IMR-90 (cell line): Measurements from ENCODE around the gene POMZP3. TPM values are rescaled to one million over a fixed set of nuclear protein-coding genes. Genes with fewer than 3 reads are reported as not detected.
"Not testable (repeated sequence)": the region's sequence is repeated elsewhere in the genome, so short reads cannot be mapped to it uniquely, and the experiment has no call there.

Source experiments
- ATAC-seq: fragments of 200-7000 bp; cut with Tn5 transposase; 2 replicates; pipeline ENCODE4 v1.9.1; 2020; ENCODE audit warnings: low read depth, mild to moderate bottlenecking, moderate library complexity
- BruUV-seq: library from RNA; stranded (reverse); fragments of 400-500 nt; replicated peaks from 2 replicates; lab custom pipeline; 2021; lab: Mats Ljungman, UMichigan
- CTCF ChIA-PET: fragments of 300-600 bp; formaldehyde crosslinking; extraction: SDS; loops from one replicate; lab custom pipeline; 2021; ENCODE audit warnings: antibody characterized with exemption; lab: Yijun Ruan, JAX
- POLR2A ChIA-PET: fragments of 300-600 bp; sonication (Branson Sonifier 250); formaldehyde crosslinking; loops from one replicate; lab custom pipeline; 2022; ENCODE audit warnings: antibody characterized with exemption; ENCODE audit not compliant: unreplicated experiment; lab: Charles Lee
- DNase-seq: peaks from one replicate; pipeline ENCODE4 v3.0.0; 2013
- H2AFZ ChIP-seq: replicated peaks from 2 replicates; pipeline ENCODE3; 2013; ENCODE audit warnings: low read length, mild to moderate bottlenecking; ENCODE audit not compliant: poor library complexity
- H2AK5ac ChIP-seq: 2 replicates; pipeline ENCODE4 v1.6.1; 2013; ENCODE audit warnings: low read depth, low read length, inconsistent platforms
- H2AK9ac ChIP-seq: replicated peaks from 2 replicates; pipeline ENCODE3; 2013; ENCODE audit warnings: mild to moderate bottlenecking, low read depth, low read length, moderate library complexity; ENCODE audit not compliant: poor library complexity
- H2BK120ac ChIP-seq: 2 replicates; pipeline ENCODE4 v1.6.1; 2013; ENCODE audit warnings: low read depth, low read length, inconsistent platforms
- H2BK15ac ChIP-seq: 3 replicates; pipeline ENCODE4 v1.6.1; 2013; ENCODE audit warnings: low read depth, low read length, inconsistent platforms
- H2BK20ac ChIP-seq: 2 replicates; pipeline ENCODE4 v1.6.1; 2013; ENCODE audit warnings: low read depth, mild to moderate bottlenecking, inconsistent platforms, low read length, moderate library complexity
- H2BK5ac ChIP-seq: 2 replicates; pipeline ENCODE4 v1.6.1; 2013; ENCODE audit warnings: mild to moderate bottlenecking, low read depth, low read length, inconsistent platforms; ENCODE audit not compliant: poor library complexity, severe bottlenecking
- H3K14ac ChIP-seq: replicated peaks from 2 replicates; pipeline ENCODE4 v1.6.1; 2013; ENCODE audit warnings: low read depth, low read length, inconsistent platforms
- H3K18ac ChIP-seq: 2 replicates; pipeline ENCODE4 v1.6.1; 2013; ENCODE audit warnings: low read depth, low read length, control low read depth
- H3K23ac ChIP-seq: 2 replicates; pipeline ENCODE4 v1.6.1; 2013; ENCODE audit warnings: low read depth, low read length, inconsistent platforms
- H3K27ac ChIP-seq: 2 replicates; pipeline ENCODE4 v1.5.1; 2013; ENCODE audit warnings: mild to moderate bottlenecking, control low read depth, low read length; ENCODE audit not compliant: insufficient read depth
- H3K27me3 ChIP-seq: 2 replicates; pipeline ENCODE4 v1.6.1; 2013; ENCODE audit warnings: low read length; ENCODE audit not compliant: control insufficient read depth, insufficient read depth
- H3K36me3 ChIP-seq: 2 replicates; pipeline ENCODE4 v1.6.1; 2013; ENCODE audit warnings: low read length, mixed read lengths; ENCODE audit not compliant: control insufficient read depth, insufficient read depth
- H3K4ac ChIP-seq: 2 replicates; pipeline ENCODE4 v1.6.1; 2013; ENCODE audit warnings: low read depth, low read length, inconsistent platforms
- H3K4me1 ChIP-seq: 2 replicates; pipeline ENCODE4 v1.6.1; 2013; ENCODE audit warnings: low read length, mixed read lengths; ENCODE audit not compliant: control insufficient read depth, insufficient read depth
- H3K4me2 ChIP-seq: 2 replicates; pipeline ENCODE4 v1.6.1; 2013; ENCODE audit warnings: low read depth, mild to moderate bottlenecking, control low read depth, low read length, moderate library complexity
- H3K4me3 ChIP-seq: 2 replicates; pipeline ENCODE4 v1.5.1; 2013; ENCODE audit warnings: low read depth, mild to moderate bottlenecking, control low read depth, low read length, moderate library complexity; ENCODE audit not compliant: insufficient read depth
- H3K56ac ChIP-seq: 2 replicates; pipeline ENCODE4 v1.6.1; 2013; ENCODE audit warnings: low read length, inconsistent platforms; ENCODE audit not compliant: insufficient read depth; ENCODE audit errors: extremely low read depth
- H3K79me1 ChIP-seq, 2 experiments: 2 replicates each; pipeline ENCODE4 v1.6.1; 2013; ENCODE audit warnings: low read length in 2 of 2, inconsistent platforms in 1 of 2, low read depth in 1 of 2
- H3K9ac ChIP-seq: 2 replicates; pipeline ENCODE4 v1.6.1; 2013; ENCODE audit warnings: low read depth, low read length, control low read depth
- H3K9me1 ChIP-seq: 2 replicates; pipeline ENCODE4 v1.6.1; 2013; ENCODE audit warnings: low read length, inconsistent platforms; ENCODE audit not compliant: insufficient read depth
- H3K9me3 ChIP-seq: 2 replicates; pipeline ENCODE4 v1.6.1; 2013; ENCODE audit warnings: low read length; ENCODE audit not compliant: control insufficient read depth, insufficient read depth
- H4K20me1 ChIP-seq: 2 replicates; pipeline ENCODE4 v1.6.1; 2013; ENCODE audit warnings: low read length, inconsistent platforms; ENCODE audit not compliant: insufficient read depth
- H4K5ac ChIP-seq: 2 replicates; pipeline ENCODE4 v1.6.1; 2013; ENCODE audit warnings: mild to moderate bottlenecking, low read depth, low read length, control low read depth
- H4K8ac ChIP-seq, 2 experiments: 2 replicates each; pipeline ENCODE4 v1.6.1; 2013; ENCODE audit warnings: low read depth in 2 of 2, low read length in 2 of 2, control low read depth in 1 of 2, inconsistent platforms in 1 of 2
- H4K91ac ChIP-seq: 2 replicates; pipeline ENCODE4 v1.6.1; 2013; ENCODE audit warnings: low read depth, low read length, inconsistent platforms; ENCODE audit not compliant: insufficient read depth
- WGBS, 2 experiments: methylation state at CpG; one replicate each; pipeline versions ENCODE4 v1.1.5 to v1.1.7; 2013; ENCODE audit warnings: missing lambda C conversion rate in 2 of 2; ENCODE audit not compliant: insufficient read length in 1 of 2; ENCODE audit errors: extremely low coverage in 2 of 2; 5-methylcytosine and 5-hydroxymethylcytosine counted together
- dilution Hi-C: fragments of 300-500 bp; cut with HindIII; formaldehyde crosslinking; loops from one replicate; pipeline ENCODE4 v1.14.3; 2018; ENCODE audit warnings: low sequenced_read_pairs; ENCODE audit not compliant: unreplicated experiment
- in situ Hi-C: fragments of 300-500 bp; cut with MboI; formaldehyde crosslinking; loops from 3 replicates; pipeline ENCODE4 v1.14.3; 2019; ENCODE audit warnings: low sequenced_read_pairs, inconsistent platforms, mixed read lengths
- intact Hi-C: fragments of 100-400 bp; cut with micrococcal nuclease; formaldehyde crosslinking; loops from 2 replicates; pipeline ENCODE4 v1.10.0; 2022
- polyA plus RNA-seq, 3 experiments: library from polyadenylated mRNA; depleted of rRNA; stranded (reverse); fragments of >200 nt; gene quantifications; 2 replicates each; pipeline ENCODE4 v1.2.3, GENCODE V29; 2012; ENCODE audit warnings: low replicate concordance in 1 of 3
- total RNA-seq: library from RNA; depleted of rRNA; stranded (reverse); fragments of >200 nt; gene quantifications from 2 replicates; pipeline ENCODE4 v1.2.3, GENCODE V29; 2012; rRNA removed

Gene POMZP3
- total and polyA plus RNA-seq, 2 of the 4 experiments (the other 2 are of a cell fraction): 1.4 to 4.8 TPM

DNA sequence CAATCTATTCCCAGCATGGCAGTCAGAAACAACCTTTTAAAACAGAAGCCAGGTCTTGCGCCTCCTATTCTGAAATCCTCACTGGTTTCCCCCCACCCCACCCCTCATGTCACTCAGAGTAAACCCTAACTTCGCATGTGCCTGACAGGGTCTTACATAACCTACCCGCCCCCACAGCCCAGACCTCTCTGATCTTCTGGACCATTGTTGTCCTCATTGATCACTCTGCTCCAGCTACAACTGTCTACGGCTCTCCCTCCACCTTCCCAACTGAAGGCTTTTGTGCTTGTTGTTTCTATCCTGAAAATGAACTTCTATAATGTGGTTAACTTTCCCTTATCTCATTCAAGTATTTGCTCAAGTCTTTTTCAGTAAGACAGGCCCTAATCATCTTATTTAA, 66.9 kb downstream of the POMZP3 start:
- H2AK9ac ChIP-seq, H3K9me1 ChIP-seq, H4K91ac ChIP-seq, H3K79me1 ChIP-seq, ATAC-seq, BruUV-seq, POLR2A ChIA-PET, H3K9me3 ChIP-seq, H3K23ac ChIP-seq, DNase-seq, H4K8ac ChIP-seq, H2BK15ac ChIP-seq, H3K4me1 ChIP-seq, H2BK120ac ChIP-seq, CTCF ChIA-PET, H3K4me3 ChIP-seq, H3K36me3 ChIP-seq, H2BK5ac ChIP-seq, intact Hi-C loops, H2BK20ac ChIP-seq, H3K56ac ChIP-seq, dilution Hi-C loops, H3K4me2 ChIP-seq, in situ Hi-C loops, H3K14ac ChIP-seq, H3K9ac ChIP-seq, H3K27me3 ChIP-seq, H3K27ac ChIP-seq, H3K18ac ChIP-seq, H2AFZ ChIP-seq, H4K20me1 ChIP-seq, H3K4ac ChIP-seq, H4K5ac ChIP-seq, H2AK5ac ChIP-seq: not testable (repeated sequence)
- no CpG with 5 or more reads among the region's 4 CpGs for WGBS, 2 experiments

Other genes starting within 250 kb of the POMZP3 start
- 0.36 and 0.56 TPM in 2 replicates for gene SSC4D, start 217.6 kb downstream of the POMZP3 start, total RNA-seq
- gene SSC4D, start 217.6 kb downstream of the POMZP3 start, polyA plus RNA-seq (2012; rRNA removed): 0.63 and 0.70 TPM in 2 replicates
- gene ZP3, start 202.3 kb downstream of the POMZP3 start, total RNA-seq: 0.54 and 0.83 TPM in 2 replicates
- gene ZP3, start 202.3 kb downstream of the POMZP3 start, polyA plus RNA-seq (2012; rRNA removed): 0.42 and 0.67 TPM in 2 replicates
- 1.8 and 3.1 TPM in 2 replicates for gene DTX2, start 165.6 kb downstream of the POMZP3 start, total RNA-seq
- gene DTX2, start 165.6 kb downstream of the POMZP3 start, polyA plus RNA-seq (2012; rRNA removed): 7.1 and 7.7 TPM in 2 replicates
- gene UPK3B, start 116.7 kb downstream of the POMZP3 start, total RNA-seq: not detected in 2 replicates
- gene UPK3B, start 116.7 kb downstream of the POMZP3 start, polyA plus RNA-seq (2012; rRNA removed): 0.10 and 0.26 TPM in 2 replicates
- gene SPDYE16, start 84.0 kb downstream of the POMZP3 start, total RNA-seq: not detected in 2 replicates
- not detected in 2 replicates for gene SPDYE16, start 84.0 kb downstream of the POMZP3 start, polyA plus RNA-seq (2012; rRNA removed)